DND-41 (cell line): ENCODE measurements around the gene IFI6.
A peak's percentile ranks its signal among the peaks of the same experiment; 100 is the strongest.
"Not testable (repeated sequence)": the region's sequence is repeated elsewhere in the genome, so short reads cannot be mapped to it uniquely, and the experiment has no call there.

Source experiments
- ATAC-seq: fragments of 200-7000 bp; cut with Tn5 transposase; 3 replicates; pipeline ENCODE4 v1.9.1; 2021; ENCODE audit warnings: low read depth; ENCODE audit not compliant: insufficient read depth
- DNase-seq: peaks from one replicate; pipeline ENCODE4 v3.0.0-alpha.2; 2020
- H2AFZ ChIP-seq: 2 replicates; pipeline ENCODE4 v1.6.0; 2012; ENCODE audit warnings: low read depth, low read length
- H3K27ac ChIP-seq: 2 replicates; pipeline ENCODE4 v1.5.1; 2012; ENCODE audit warnings: low read length, inconsistent platforms
- H3K27me3 ChIP-seq: fragments of 200-600 bp; sonication (generic); 2 replicates; pipeline ENCODE4 v1.6.0; 2012; ENCODE audit warnings: low read length, mild to moderate bottlenecking, inconsistent platforms; ENCODE audit not compliant: insufficient read depth, poor library complexity
- H3K36me3 ChIP-seq: 2 replicates; pipeline ENCODE4 v1.5.1; 2012; ENCODE audit warnings: low read length, inconsistent platforms; ENCODE audit not compliant: insufficient read depth
- H3K4me1 ChIP-seq: 2 replicates; pipeline ENCODE4 v1.5.1; 2012; ENCODE audit warnings: mild to moderate bottlenecking, low read length; ENCODE audit not compliant: insufficient read depth
- H3K4me2 ChIP-seq: 2 replicates; pipeline ENCODE4 v1.6.0; 2012; ENCODE audit warnings: mild to moderate bottlenecking, moderate library complexity, low read length, inconsistent platforms; ENCODE audit not compliant: insufficient read depth
- H3K4me3 ChIP-seq, 2 experiments: fragments of 200-600 bp in 1 of 2; shearing (Covaris generic) in 1 of 2; 2 replicates each; pipeline ENCODE4 v1.5.1; 2012 to 2016; ENCODE audit warnings: inconsistent platforms in 2 of 2, low read length in 2 of 2, mild to moderate bottlenecking in 2 of 2, low read depth in 1 of 2, moderate library complexity in 1 of 2
- H3K79me2 ChIP-seq: 2 replicates; pipeline ENCODE4 v1.6.0; 2012; ENCODE audit warnings: low read length, inconsistent platforms; ENCODE audit not compliant: insufficient read depth
- H3K9ac ChIP-seq: 2 replicates; pipeline ENCODE4 v1.6.0; 2012; ENCODE audit warnings: low read depth, mild to moderate bottlenecking, inconsistent platforms, low read length, moderate library complexity
- H3K9me3 ChIP-seq: 2 replicates; pipeline ENCODE4 v1.5.1; 2012; ENCODE audit warnings: low read length, moderate library complexity, mild to moderate bottlenecking, inconsistent platforms; ENCODE audit not compliant: insufficient read depth, severe bottlenecking
- H4K20me1 ChIP-seq: 2 replicates; pipeline ENCODE4 v1.6.0; 2012; ENCODE audit warnings: low read length; ENCODE audit not compliant: insufficient read depth
- CTCF ChIP-seq: IDR thresholded peaks from 2 replicates; pipeline ENCODE4 v1.5.1; 2012; ENCODE audit warnings: borderline replicate concordance, low read length, moderate library complexity, mild to moderate bottlenecking; ENCODE audit not compliant: poor library complexity, severe bottlenecking; ENCODE audit errors: extremely low read depth
- EZH2 ChIP-seq: IDR thresholded peaks from 3 replicates; pipeline ENCODE4 v1.6.1; 2012; ENCODE audit warnings: borderline replicate concordance, low read depth, mild to moderate bottlenecking, moderate library complexity, low read length, inconsistent platforms; ENCODE audit not compliant: severe bottlenecking

The IFI6 gene

GRCh38 chr1:27645071-27645415 is 26.9 kb downstream of the IFI6 start:
- no peak for ATAC-seq
- H3K36me3 ChIP-seq: no peaks in the 10 kb centered on the region
- TF ChIP-seq CTCF (no peak), EZH2 (no peak)
- no peak overlapping the region for H3K4me2 ChIP-seq
- peak overlapping the region; percentile 22; the same call in 1 of the 2 replicates for H3K27ac ChIP-seq
- no peaks in the 10 kb centered on the region for H3K79me2 ChIP-seq
- H3K9me3 ChIP-seq: no peaks in the 10 kb centered on the region
- H4K20me1 ChIP-seq: no peaks in the 10 kb centered on the region
- DNase-seq: no peak
- no peak overlapping the region for H3K9ac ChIP-seq
- no peak overlapping the region for H3K4me3 ChIP-seq
- H3K4me1 ChIP-seq: peaks cover 13% of the 10 kb centered on the region
- no peak overlapping the region for H2AFZ ChIP-seq
- no peaks in the 10 kb centered on the region for H3K27me3 ChIP-seq

- no peak for TF ChIP-seq EZH2
- no peak for TF ChIP-seq CTCF
- no peak for DNase-seq
Measured at GRCh38 chr1:27644369-27645070, 27.5 kb downstream of the IFI6 start.

GRCh38 chr1:27643600-27644368 is 28.2 kb downstream of the IFI6 start:
- H3K79me2 ChIP-seq: no peaks in the 10 kb centered on the region
- H3K4me1 ChIP-seq: peaks cover 13% of the 10 kb centered on the region
- no peaks in the 10 kb centered on the region for H3K36me3 ChIP-seq
- ATAC-seq (peak; percentile 93), DNase-seq (peak; percentile 74)
- H4K20me1 ChIP-seq: no peaks in the 10 kb centered on the region
- H3K4me2 ChIP-seq: no peak overlapping the region
- peak overlapping the region; percentile 40; the same call in 1 of the 2 replicates for H2AFZ ChIP-seq
- TF ChIP-seq EZH2 (no peak), CTCF (peak; percentile 86)
- H3K27ac ChIP-seq: peak overlapping the region; percentile 47
- no peak overlapping the region for H3K9ac ChIP-seq
- H3K27me3 ChIP-seq: no peaks in the 10 kb centered on the region
- no peaks in the 10 kb centered on the region for H3K9me3 ChIP-seq
- H3K4me3 ChIP-seq: no peak overlapping the region

More at GRCh38 chr1:27644369-27645070, 27.5 kb downstream of the IFI6 start:
- Histone ChIP-seq H2AFZ (peak overlapping the region; percentile 40; the same call in 1 of the 2 replicates), H3K9ac (no peak overlapping the region), H3K4me1 (peaks cover 10% of the 10 kb centered on the region), H3K27me3 (no peaks in the 10 kb centered on the region), H3K4me2 (no peak overlapping the region), H3K79me2 (no peaks in the 10 kb centered on the region), H3K9me3 (no peaks in the 10 kb centered on the region), H3K36me3 (no peaks in the 10 kb centered on the region), H3K4me3 (no peak overlapping the region), H4K20me1 (no peaks in the 10 kb centered on the region), H3K27ac (peak overlapping the region; percentile 47)
- ATAC-seq: no peak

GRCh38 chr1:27640514-27640913 is 31.5 kb downstream of the IFI6 start:
- not testable (repeated sequence) for H3K27me3 ChIP-seq, H3K4me3 ChIP-seq, ATAC-seq, H3K4me2 ChIP-seq, H3K36me3 ChIP-seq, DNase-seq, H3K27ac ChIP-seq, H3K9me3 ChIP-seq, H4K20me1 ChIP-seq, H3K79me2 ChIP-seq, H2AFZ ChIP-seq, H3K9ac ChIP-seq
- H3K4me1 ChIP-seq: peaks cover 37% of the 10 kb centered on the region
